HUDEP-2 (cell line): ENCODE results near the gene LIPT1.
"Not testable (repeated sequence)": the region's sequence is repeated elsewhere in the genome, so short reads cannot be mapped to it uniquely, and the experiment has no call there.

ENCODE experiments used
- DNase-seq, 76 experiments: peaks; one replicate each; lab custom pipeline; 2025; ENCODE audit not compliant: unreplicated experiment in 76 of 76; lab: John Stamatoyannopoulos, UW

LIPT1 gene

GRCh38 chr2:99171377-99172140 lies 16.8 kb downstream of the LIPT1 start:
- no peak for DNase-seq

DNA sequence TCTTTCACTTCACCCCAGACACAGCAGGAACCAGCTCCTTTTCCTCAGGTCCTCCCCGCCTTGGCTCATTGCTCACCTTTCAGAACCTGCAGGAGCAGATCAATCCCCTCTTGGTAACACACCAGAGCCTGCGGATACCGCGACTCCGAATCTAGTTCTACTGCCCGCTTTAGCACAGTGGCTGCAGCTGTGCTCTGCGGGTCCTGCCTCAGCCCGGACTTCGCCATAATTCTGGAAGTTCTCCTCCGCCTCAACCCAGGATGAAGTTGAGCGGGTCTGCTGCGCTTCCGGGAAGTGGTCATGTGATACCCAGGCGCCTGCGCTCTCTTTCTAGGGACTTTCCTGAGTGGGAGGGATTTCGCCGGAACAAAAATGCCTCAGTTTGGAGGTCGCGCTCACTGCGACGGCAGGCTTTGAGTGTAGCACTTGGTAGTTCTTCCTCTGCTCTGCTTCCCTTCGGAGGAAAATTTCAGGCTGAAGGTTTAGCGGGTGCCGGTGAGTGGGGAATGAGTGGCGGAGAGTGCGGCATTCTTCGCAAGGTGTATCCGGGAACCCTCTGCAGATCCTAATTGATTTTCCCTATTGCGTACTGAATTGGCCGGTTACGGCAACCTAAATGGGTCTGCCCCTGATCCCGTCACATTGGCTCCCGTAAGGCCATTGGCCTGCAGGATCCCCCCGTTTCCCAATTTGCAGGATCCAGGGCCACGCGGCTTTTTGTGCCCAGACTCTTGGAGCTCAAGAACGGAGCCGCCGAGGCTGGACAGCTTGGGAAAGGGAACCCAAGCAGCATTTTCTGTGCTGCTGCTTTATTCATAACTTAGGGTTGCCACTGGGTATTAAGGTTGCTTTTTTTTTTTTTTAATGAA lies 26.2 kb downstream of the LIPT1 start, which contains the start of the genes MITD1 and MRPL30:
TSS of gene MITD1 (minus strand) at position 304 of the 869 bp plus-strand sequence. CDS start at position 227, 77 bp downstream.
TSS of gene MRPL30 (plus strand) at position 430 of the 869 bp plus-strand sequence. CDS start 5,020 bp downstream, outside the sequence.
- peak; percentile 14 to 91 (median 81) for DNase-seq

- peak in 13 of 76 experiments; percentile 0 to 30 (median 12) for DNase-seq
These were observed 26.8 kb downstream of the LIPT1 start for GRCh38 chr2:99181624-99182000.

GRCh38 chr2:99183025-99183424 lies 28.3 kb downstream of the LIPT1 start:
- no peak for DNase-seq

- peak in 1 of 76 experiments; percentile 8 for DNase-seq
These were observed 30.0 kb downstream of the LIPT1 start for GRCh38 chr2:99184811-99185210.

DNA sequence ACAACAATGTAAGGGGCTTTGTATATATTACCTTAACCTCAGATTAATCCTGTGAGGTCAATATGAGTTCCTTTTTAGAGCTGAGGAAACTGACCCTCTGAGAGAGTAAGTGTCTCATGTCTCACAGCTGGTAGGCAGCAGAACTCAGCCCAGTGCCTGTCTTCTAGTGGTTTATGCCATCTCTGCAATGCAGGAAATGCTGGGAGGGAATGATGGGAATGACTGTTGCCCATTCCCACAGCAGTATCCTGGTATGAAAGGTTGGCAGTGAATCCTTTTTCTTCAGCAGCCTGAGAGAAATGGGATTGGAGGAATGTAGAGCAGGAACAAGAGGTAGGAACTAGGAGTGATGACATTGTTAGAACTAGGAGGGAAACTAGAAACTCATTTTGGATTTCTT lies 32.2 kb downstream of the LIPT1 start:
- no peak for DNase-seq

DNA sequence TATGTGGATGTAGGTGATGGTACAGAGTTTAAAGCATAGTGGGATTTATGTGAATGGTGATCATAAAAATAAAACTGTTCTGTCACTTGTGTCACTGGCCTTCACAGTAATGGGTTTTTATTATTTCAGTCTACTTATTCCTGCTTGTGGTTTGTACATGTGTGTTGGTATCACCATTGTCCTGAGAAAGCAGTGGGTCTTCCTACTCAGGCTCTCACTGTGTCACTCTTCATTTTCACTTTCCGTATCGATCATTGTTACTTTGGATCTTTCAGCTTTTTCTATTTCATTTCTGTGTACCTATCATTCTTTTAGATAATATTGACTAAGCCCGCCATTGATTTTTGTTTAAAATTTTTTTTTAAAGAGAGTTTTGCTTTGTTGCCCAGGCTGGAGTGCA lies 33.6 kb downstream of the LIPT1 start:
- DNase-seq, result no peak

GRCh38 chr2:99190548-99190947 lies 35.8 kb downstream of the LIPT1 start:
- peak in 1 of 76 experiments; percentile 0 for DNase-seq

GRCh38 chr2:99192364-99192763 lies 37.6 kb downstream of the LIPT1 start:
- not testable (repeated sequence) for DNase-seq

DNA sequence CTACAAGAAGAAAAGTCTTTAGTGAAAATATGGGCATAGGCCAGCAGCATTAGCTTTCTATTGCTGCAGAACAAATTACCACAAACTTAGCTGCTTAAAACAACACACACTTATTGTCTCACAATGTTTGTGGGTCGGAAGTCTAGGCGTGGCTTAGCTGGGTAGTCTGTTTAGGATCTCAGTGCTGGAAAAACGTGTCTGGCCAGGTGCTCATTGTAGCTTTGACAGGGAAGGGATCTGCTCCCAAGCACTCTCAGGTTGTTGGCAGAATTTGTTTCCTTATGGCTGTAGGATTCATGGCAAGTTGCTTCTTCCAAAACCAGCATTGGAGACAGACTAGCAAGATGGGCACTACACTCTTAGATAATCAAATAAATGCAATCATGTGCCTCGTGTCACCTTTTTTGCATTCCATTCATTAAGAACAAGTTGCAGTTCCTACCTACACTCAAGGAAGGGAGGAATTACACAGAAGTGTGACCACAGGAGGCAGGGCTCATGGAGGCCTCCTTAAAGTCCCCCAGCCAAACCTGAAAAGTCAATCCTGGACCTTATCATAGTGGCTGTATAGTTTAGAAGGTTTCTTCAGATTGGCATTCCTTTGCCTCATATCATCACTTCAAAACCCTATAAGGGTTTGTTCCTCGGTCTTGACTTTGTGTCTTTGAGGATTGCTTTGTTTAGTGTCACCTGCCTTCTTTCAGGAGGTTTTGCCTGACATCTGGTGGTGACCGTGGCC lies 43.5 kb downstream of the LIPT1 start:
- DNase-seq, result no peak

- no peak for DNase-seq
These were observed 45.5 kb downstream of the LIPT1 start for GRCh38 chr2:99200076-99200800.

DNA sequence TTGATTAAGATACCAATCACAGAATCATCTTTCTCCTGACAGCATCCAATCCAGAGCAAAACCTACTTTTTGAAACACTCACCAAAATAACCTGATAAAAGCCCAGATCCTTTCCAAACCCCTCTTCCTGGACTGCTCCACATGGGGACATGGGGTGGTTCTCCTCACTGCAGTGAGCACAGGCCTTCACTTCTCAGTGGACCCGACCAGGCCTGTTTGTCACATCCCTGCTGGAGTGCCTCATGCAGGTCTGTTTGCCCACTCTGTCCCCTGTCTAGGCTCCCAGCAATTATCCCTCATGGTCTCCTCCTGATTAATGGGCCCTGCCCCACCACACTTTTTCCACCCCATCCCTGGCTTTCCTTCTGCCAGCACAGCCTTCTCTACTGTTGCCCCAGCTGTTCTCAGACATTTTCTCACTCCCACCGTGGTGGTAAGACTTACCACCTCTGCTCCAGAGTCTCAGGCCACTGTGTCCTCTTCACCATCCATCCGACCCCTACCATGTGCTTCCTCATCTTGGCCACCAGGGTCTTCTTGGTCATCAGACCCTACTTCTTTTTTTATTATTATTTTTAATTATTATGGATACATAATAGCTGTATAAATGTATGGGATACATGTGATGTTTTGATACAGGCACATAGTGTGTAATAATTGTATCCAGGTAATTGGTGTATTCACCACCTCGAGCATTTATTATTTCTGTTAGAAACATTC lies 47.4 kb downstream of the LIPT1 start:
- no peak for DNase-seq

DNA sequence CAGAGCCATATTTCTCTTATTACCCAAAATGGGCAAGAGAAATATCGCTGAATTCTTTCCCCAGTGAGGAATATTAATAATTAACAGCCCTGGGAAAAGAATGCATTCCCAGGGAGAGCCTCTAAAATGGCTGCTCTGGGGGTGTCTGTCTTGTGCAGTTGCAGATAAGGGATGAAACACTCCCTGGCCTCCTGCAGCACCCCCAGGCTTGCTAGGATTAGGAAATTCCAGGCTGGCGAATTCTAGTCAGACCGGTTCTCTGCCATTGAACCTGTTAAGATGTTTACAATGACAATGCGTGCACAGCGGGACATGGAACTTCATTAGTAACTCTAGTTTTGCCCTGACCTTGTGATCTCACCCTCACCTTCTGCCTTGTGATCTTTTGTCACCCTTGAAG lies 50.7 kb downstream of the LIPT1 start:
- DNase-seq, result no peak
